Endothelial cell of coronary artery (primary cell): ENCODE results near the gene NFAM1. TPM values are rescaled to one million over a fixed set of nuclear protein-coding genes. Genes with fewer than 3 reads are reported as not detected.

Experiments used
- total RNA-seq: library from RNA; depleted of rRNA; stranded (reverse); fragments of >200 nt; gene quantifications from 2 replicates; pipeline ENCODE4 v1.2.3, GENCODE V29; 2014

The NFAM1 gene, protein sequence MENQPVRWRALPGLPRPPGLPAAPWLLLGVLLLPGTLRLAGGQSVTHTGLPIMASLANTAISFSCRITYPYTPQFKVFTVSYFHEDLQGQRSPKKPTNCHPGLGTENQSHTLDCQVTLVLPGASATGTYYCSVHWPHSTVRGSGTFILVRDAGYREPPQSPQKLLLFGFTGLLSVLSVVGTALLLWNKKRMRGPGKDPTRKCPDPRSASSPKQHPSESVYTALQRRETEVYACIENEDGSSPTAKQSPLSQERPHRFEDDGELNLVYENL
- not detected in 2 replicates for total RNA-seq

DNA sequence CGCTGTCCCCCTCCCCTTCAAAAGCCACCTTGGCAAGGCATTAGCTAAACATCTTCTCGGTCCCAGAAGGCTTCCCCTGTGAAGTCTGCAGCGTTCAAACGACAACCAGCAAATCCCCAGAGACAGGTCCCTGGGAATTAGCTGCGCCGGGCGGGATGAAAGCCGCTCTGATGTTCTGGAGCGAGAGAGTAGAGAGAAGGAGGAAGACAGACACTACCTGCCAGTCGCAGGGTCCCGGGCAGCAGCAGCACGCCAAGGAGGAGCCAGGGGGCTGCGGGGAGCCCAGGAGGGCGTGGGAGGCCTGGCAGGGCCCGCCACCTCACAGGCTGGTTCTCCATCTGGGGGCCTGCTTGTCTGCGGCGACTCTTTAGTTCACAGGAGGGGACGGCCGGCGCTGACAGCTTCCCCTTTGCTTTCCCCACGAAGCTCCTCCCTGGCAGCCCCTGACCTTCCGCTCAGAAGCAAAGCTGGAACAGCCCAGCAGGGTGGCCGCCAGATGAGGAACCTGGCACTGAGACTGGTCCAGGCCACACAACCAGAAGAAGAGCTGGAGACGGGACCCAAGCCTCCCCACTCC lies at the start of gene NFAM1:
Gene NFAM1, minus strand, starts transcription at position 384 of the 577 bp plus-strand sequence. Its CDS starts 46 bp downstream, at position 338.

Other genes with a start within 250 kb of the NFAM1 start
- 15.4 and 16.8 TPM in 2 replicates for gene TCF20, start 161.8 kb downstream of the NFAM1 start, total RNA-seq
- 39.2 and 44.5 TPM in 2 replicates for gene RRP7A, start 87.4 kb upstream of the NFAM1 start, total RNA-seq
- 1.3 and 1.4 TPM in 2 replicates for gene SERHL2, start 121.6 kb upstream of the NFAM1 start, total RNA-seq
- gene POLDIP3, start 182.5 kb upstream of the NFAM1 start, total RNA-seq = 26.1 and 31.4 TPM in 2 replicates
- 0.45 and 1.0 TPM in 2 replicates for gene ATP5MGL, start 208.2 kb upstream of the NFAM1 start, total RNA-seq
- 29.7 and 63.5 TPM in 2 replicates for gene CYB5R3, start 217.0 kb upstream of the NFAM1 start, total RNA-seq